Activated CD4-positive, alpha-beta memory T cell treated with anti-CD3 and anti-CD28 coated beads, Interleukin-2, amount 10 ng/mL, durations not matched to agents 7 days and 5 days (primary cell): ENCODE results near the gene EPS8L3. TPM values are rescaled to one million over a fixed set of nuclear protein-coding genes. Genes with fewer than 3 reads are reported as not detected.

Experiments
- CTCF ChIA-PET: fragments of 350-600 bp; sonication (Branson Sonifier 250); formaldehyde crosslinking; loops from one replicate; lab custom pipeline; 2021; ENCODE audit warnings: antibody characterized with exemption, inconsistent platforms; lab: Charles Lee
- POLR2A ChIA-PET: fragments of 350-600 bp; sonication (Branson Sonifier 250); formaldehyde crosslinking; loops from one replicate; lab custom pipeline; 2021; ENCODE audit warnings: antibody characterized with exemption; lab: Charles Lee
- DNase-seq: peaks from one replicate; pipeline ENCODE4 v3.0.0-alpha.2; 2020
- H3K27ac Mint-ChIP-seq: one replicate; pipeline ENCODE4 v1.8.0; 2021; ENCODE audit warnings: mild to moderate bottlenecking, mixed read lengths
- H3K27me3 Mint-ChIP-seq: one replicate; pipeline ENCODE4 v1.8.0; 2021; ENCODE audit warnings: mixed read lengths
- H3K36me3 Mint-ChIP-seq: one replicate; pipeline ENCODE4 v1.8.0; 2021; ENCODE audit warnings: low read depth, mixed read lengths
- H3K4me1 Mint-ChIP-seq: one replicate; pipeline ENCODE4 v1.8.0; 2021; ENCODE audit warnings: mixed read lengths
- H3K4me3 Mint-ChIP-seq: one replicate; pipeline ENCODE4 v1.8.0; 2021; ENCODE audit warnings: mild to moderate bottlenecking, mixed read lengths
- H3K9me3 Mint-ChIP-seq: one replicate; pipeline ENCODE4 v1.8.0; 2021; ENCODE audit warnings: mixed read lengths
- total RNA-seq, 2 experiments: library from RNA; stranded (reverse); gene quantifications; one replicate each; pipeline ENCODE4 v1.2.3, GENCODE V29; 2021

EPS8L3 gene
- total RNA-seq, 2 experiments from 2014 or later, result not detected

- POLR2A ChIA-PET, result interaction anchor here (1.2 to 9.0 kb wide), 5 partner anchors 15 to 229 kb away, joined by 3 to 71 read pairs (median 8); partner anchors contain the start of genes AHCYL1 and GNAI3
Observed at GRCh38 chr1:109775398-109775797, 11.7 kb upstream of the EPS8L3 start.

GRCh38 chr1:109773900-109774485 lies 10.3 kb upstream of the EPS8L3 start:
- Mint-ChIP-seq H3K27me3 (peaks cover 7% of the 10 kb centered on the region), H3K36me3 (no peaks in the 10 kb centered on the region), H3K4me3 (no peak overlapping the region), H3K27ac (no peak overlapping the region), H3K9me3 (no peaks in the 10 kb centered on the region), H3K4me1 (peaks cover 17% of the 10 kb centered on the region)
- ChIA-PET POLR2A (interaction anchor here (1.1 to 9.0 kb wide), 8 partner anchors 122 to 238 kb away, joined by 3 to 71 read pairs (median 6); partner anchors contain the start of genes AHCYL1 and GNAI3), CTCF (interaction anchor here (0.7 to 27.1 kb wide), 25 partner anchors 8 to 260 kb away, joined by 3 to 655 read pairs (median 4); partner anchors contain the start of genes AHCYL1, GNAI3 and STRIP1)
- DNase-seq, result no peak

More at GRCh38 chr1:109775398-109775797, 11.7 kb upstream of the EPS8L3 start:
- CTCF ChIA-PET, result interaction anchor here (0.8 to 27.1 kb wide), 13 partner anchors 14 to 254 kb away, joined by 3 to 655 read pairs (median 11); partner anchors contain the start of genes AHCYL1 and GNAI3
- Mint-ChIP-seq H3K36me3 (peaks cover 2% of the 10 kb centered on the region), H3K27ac (no peak overlapping the region), H3K4me1 (peaks cover 16% of the 10 kb centered on the region), H3K4me3 (no peak overlapping the region), H3K9me3 (peaks cover under 1% of the 10 kb centered on the region), H3K27me3 (peaks cover 7% of the 10 kb centered on the region)
- no peak for DNase-seq

DNA sequence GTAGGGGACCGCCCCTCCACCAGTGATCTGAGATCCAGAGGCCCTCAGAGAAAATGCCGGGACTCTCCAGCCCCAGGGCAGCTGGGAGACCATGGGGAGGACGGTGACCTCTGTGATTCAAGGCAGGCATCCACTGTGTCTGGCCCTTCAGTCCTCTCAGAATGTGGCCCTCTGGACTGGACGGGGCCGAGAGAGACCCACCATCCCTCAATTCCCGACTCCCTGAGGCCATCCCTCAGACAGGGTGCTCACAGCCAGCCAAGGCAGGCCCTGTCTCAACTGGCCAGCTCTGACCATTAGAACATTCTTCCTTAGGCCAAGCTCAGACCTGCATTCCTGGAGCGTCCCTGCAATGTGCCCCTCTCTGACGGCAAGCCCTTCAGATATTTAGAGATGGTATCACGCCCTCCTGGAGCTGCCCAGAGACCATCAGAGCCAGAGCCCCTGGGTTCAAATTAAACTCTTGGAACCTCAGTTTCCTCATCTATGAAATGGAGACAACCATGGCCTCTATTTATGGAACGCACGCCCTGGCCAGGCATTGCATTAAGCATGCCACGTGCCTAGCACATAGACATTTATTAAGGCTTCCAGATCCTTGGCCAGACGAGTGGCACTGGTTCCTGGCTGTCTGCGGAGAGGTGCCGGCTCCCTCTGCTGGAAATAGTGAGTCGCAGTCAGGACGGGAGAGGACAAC lies 9.6 kb upstream of the EPS8L3 start:
- Mint-ChIP-seq H3K4me1 (peaks cover 17% of the 10 kb centered on the region), H3K36me3 (no peaks in the 10 kb centered on the region), H3K4me3 (no peak overlapping the region), H3K27ac (no peak overlapping the region), H3K27me3 (peaks cover 7% of the 10 kb centered on the region), H3K9me3 (no peaks in the 10 kb centered on the region)
- peak; percentile 79 for DNase-seq
- CTCF ChIA-PET, result interaction anchor here (0.9 to 27.1 kb wide), 13 partner anchors 9 to 238 kb away, joined by 3 to 655 read pairs (median 10); partner anchors contain the start of genes AHCYL1 and GNAI3
- POLR2A ChIA-PET, result interaction anchor here (1.3 to 9.0 kb wide), 6 partner anchors 133 to 227 kb away, joined by 3 to 71 read pairs (median 12); partner anchors contain the start of genes AHCYL1 and GNAI3

DNA sequence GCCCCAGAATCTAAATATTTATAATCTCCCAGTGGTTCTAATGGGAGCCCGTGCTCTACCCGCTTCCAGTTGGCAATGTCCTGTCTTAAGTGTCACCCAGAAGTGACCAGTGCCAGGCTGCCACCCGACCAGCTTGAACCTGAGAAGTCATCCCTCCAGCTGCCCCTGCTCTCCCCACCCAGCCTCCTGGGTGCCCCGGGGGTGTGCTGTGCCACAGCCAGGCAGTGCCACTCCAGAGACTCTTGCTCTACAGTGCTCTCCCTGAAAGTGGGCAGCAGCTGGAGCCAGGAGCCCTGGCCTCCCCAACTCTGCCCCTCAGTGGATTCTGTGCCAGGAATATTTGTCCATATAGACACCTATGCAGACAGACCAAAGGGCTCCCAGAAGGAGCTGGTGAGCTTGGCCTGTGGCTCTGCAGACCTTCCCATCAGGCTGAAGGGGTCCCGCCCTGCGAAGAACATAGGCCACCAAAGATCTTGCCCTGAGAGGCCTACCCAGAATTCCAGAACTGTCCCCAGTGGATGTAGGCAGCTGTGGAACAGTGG lies 9.0 kb upstream of the EPS8L3 start:
- H3K4me3 Mint-ChIP-seq, result no peak overlapping the region
- H3K4me1 Mint-ChIP-seq, result peaks cover 17% of the 10 kb centered on the region
- H3K27ac Mint-ChIP-seq, result no peak overlapping the region
- peaks cover 7% of the 10 kb centered on the region for H3K27me3 Mint-ChIP-seq
- ChIA-PET CTCF (interaction anchor here (0.9 to 27.1 kb wide), 9 partner anchors 9 to 238 kb away, joined by 3 to 655 read pairs (median 10); partner anchors contain the start of genes AHCYL1 and GNAI3), POLR2A (interaction anchor here (2.5 to 9.0 kb wide), 4 partner anchors 133 to 226 kb away, joined by 10 to 71 read pairs (median 15); partner anchors contain the start of genes AHCYL1 and GNAI3)
- H3K9me3 Mint-ChIP-seq, result no peaks in the 10 kb centered on the region
- H3K36me3 Mint-ChIP-seq, result no peaks in the 10 kb centered on the region
- DNase-seq, result no peak

- no peak for DNase-seq
- Mint-ChIP-seq H3K27me3 (peaks cover 7% of the 10 kb centered on the region), H3K4me1 (peaks cover 12% of the 10 kb centered on the region), H3K9me3 (no peaks in the 10 kb centered on the region), H3K36me3 (no peaks in the 10 kb centered on the region), H3K27ac (no peak overlapping the region), H3K4me3 (no peak overlapping the region)
- POLR2A ChIA-PET, result interaction anchor here (2.5 to 3.0 kb wide), 3 partner anchors 132 to 226 kb away, joined by 10 to 17 read pairs (median 13); partner anchors contain the start of gene GNAI3
- CTCF ChIA-PET, result interaction anchor here (1.3 to 27.1 kb wide), 7 partner anchors 126 to 239 kb away, joined by 3 to 655 read pairs (median 6); partner anchors contain the start of gene AHCYL1
Observed at GRCh38 chr1:109771712-109772657, 8.3 kb upstream of the EPS8L3 start.

DNA sequence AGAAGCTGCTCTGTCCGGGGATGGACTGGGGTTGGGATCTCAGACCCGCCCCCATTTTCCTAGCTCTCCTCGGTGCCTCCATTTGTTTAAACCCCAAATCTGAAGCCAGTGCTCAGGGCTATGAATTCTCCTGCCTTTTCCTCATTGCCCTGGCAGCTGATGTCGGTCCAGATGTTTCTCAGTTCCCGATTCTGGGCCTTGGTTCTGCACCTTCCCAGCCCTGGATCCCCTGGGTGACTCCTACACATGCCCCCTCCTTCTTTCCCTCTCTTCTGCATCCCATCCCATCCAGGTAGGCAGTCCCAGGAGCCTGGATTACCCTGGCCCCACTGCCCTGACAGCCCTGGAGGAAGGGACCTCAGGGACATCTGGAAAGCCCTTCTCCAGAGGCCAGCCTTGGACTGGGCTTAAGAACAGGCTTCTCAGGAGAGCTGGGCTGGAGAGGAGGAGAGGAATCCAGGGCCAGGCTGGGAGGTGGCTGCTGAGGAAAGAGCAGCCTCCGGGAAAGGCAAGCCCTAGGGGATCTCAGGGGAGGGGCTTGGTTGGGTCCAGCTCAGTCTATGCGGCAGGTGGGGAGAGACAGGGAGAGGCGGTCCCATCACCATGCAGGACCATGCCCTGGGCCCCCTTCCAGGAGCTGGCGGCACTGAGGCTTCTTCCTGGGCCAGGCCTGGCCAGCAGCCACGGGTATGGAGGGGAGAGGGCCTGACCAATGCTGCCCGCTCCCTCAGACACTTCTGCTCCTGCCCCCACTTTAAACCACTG lies 6.8 kb upstream of the EPS8L3 start:
- Mint-ChIP-seq H3K27me3 (peaks cover 3% of the 10 kb centered on the region), H3K27ac (no peak overlapping the region), H3K4me3 (no peak overlapping the region), H3K9me3 (no peaks in the 10 kb centered on the region), H3K4me1 (peaks cover 9% of the 10 kb centered on the region), H3K36me3 (no peaks in the 10 kb centered on the region)
- DNase-seq, result no peak
- ChIA-PET CTCF (interaction anchor here (0.9 to 27.1 kb wide), 5 partner anchors 124 to 225 kb away, joined by 4 to 655 read pairs (median 5); partner anchors contain the start of gene AHCYL1), POLR2A (interaction anchor here (2.5 kb wide), 1 partner anchor 222 kb away, joined by 13 read pairs; the partner anchor contains the start of gene GNAI3)

DNA sequence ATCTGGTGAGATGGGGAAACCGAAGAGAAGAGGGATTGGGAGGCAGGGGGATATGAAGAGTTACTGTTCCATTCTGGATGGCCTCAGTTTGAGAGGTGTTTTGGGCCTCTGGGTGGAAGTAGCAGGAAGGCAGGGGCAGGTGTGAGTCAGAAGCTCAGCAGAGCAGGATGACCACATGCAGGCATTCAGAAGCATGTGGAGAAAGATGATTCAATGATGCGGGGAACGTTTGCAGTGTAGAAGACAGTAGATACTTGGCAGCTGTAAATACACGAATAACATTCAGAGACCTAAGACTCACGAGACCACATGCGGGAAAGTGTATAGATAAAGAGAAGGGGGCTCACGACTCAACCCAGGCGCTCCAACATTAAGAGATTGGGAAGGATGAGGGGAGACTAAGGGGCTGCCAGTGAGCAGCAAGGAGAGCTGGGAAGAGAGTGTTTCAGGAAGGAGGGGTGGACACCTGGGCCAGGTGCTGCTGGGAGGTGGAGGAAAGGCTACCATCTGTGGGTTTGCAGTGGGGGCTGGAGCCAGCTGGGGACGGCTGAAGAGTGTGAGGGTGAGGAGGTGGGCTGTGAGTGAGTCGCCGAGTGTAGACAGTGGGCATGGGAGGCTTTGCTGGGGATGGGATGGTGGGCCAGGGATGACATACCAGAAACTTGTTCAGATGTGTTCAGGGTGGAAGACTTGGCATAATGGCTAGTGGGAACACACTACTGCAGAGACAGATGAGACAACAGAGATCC lies 5.8 kb upstream of the EPS8L3 start:
- Mint-ChIP-seq H3K9me3 (no peaks in the 10 kb centered on the region), H3K4me3 (no peak overlapping the region), H3K27ac (no peak overlapping the region), H3K4me1 (peaks cover 9% of the 10 kb centered on the region), H3K27me3 (peaks cover 2% of the 10 kb centered on the region), H3K36me3 (no peaks in the 10 kb centered on the region)
- ChIA-PET POLR2A (no interaction called here), CTCF (interaction anchor here (0.9 to 27.1 kb wide), 3 partner anchors 125 to 213 kb away, joined by 5 to 655 read pairs (median 5); partner anchors contain the start of gene AHCYL1)
- DNase-seq, result no peak

DNA sequence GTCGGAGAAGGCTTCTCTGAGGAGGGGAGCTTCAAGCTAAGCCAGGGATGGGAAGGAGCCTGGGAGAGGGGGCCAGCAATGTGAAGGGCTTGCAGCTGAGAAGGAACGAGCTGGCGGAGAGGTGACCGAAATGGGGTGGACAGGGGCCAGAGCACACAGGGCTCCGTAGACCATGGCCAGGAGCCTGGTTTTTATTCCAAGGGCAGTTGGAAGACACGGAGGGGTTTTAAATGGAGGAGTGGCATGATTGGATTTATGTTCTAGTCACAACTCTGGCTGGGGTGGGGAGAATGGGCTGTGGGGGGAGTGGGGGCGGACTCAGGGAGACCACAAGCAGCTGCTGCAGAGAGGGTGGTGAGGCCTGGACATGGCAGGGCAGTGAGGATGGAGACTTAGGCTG lies 5.1 kb upstream of the EPS8L3 start:
- Mint-ChIP-seq H3K36me3 (no peaks in the 10 kb centered on the region), H3K4me3 (no peak overlapping the region), H3K27me3 (peaks cover 2% of the 10 kb centered on the region), H3K27ac (no peak overlapping the region), H3K4me1 (peaks cover 7% of the 10 kb centered on the region), H3K9me3 (no peaks in the 10 kb centered on the region)
- POLR2A ChIA-PET, result no interaction called here
- CTCF ChIA-PET, result interaction anchor here (1.3 to 27.1 kb wide), 2 partner anchors 129 to 213 kb away, joined by 5 to 655 read pairs; partner anchors contain the start of gene AHCYL1
- no peak for DNase-seq

GRCh38 chr1:109768335-109768650 lies 4.6 kb upstream of the EPS8L3 start:
- H3K4me3 Mint-ChIP-seq, result no peak overlapping the region
- H3K36me3 Mint-ChIP-seq, result no peaks in the 10 kb centered on the region
- H3K27ac Mint-ChIP-seq, result no peak overlapping the region
- ChIA-PET CTCF (interaction anchor here (27.1 kb wide), 1 partner anchor 214 kb away, joined by 655 read pairs; the partner anchor contains the start of gene AHCYL1), POLR2A (no interaction called here)
- no peak for DNase-seq
- peaks cover 4% of the 10 kb centered on the region for H3K4me1 Mint-ChIP-seq
- no peaks in the 10 kb centered on the region for H3K9me3 Mint-ChIP-seq
- no peaks in the 10 kb centered on the region for H3K27me3 Mint-ChIP-seq

- ChIA-PET POLR2A (no interaction called here), CTCF (interaction anchor here (27.1 kb wide), 1 partner anchor 214 kb away, joined by 655 read pairs; the partner anchor contains the start of gene AHCYL1)
- no peak for DNase-seq
- Mint-ChIP-seq H3K27me3 (no peaks in the 10 kb centered on the region), H3K4me1 (peaks cover 4% of the 10 kb centered on the region), H3K9me3 (no peaks in the 10 kb centered on the region), H3K4me3 (no peak overlapping the region), H3K36me3 (no peaks in the 10 kb centered on the region), H3K27ac (no peak overlapping the region)
Observed at GRCh38 chr1:109767637-109768334, 4.1 kb upstream of the EPS8L3 start.
